ENCODE results near the gene PAX2. TPM values are rescaled to one million over a fixed set of nuclear protein-coding genes. Genes with fewer than 3 reads are reported as not detected.
A peak's percentile ranks its signal among the peaks of the same experiment; 100 is the strongest.

Gene PAX2
- total RNA-seq, 1 experiment from 2014 or later, result not detected

GRCh38 chr10:100749309-100750217 is 4.2 kb downstream of the PAX2 start:
- Histone ChIP-seq H2BK120ac (ENCODE audit: low read depth, low read length, poor library complexity, severe bottlenecking) (no peak overlapping the region), H3T11ph (ENCODE audit: low read length) (no peak overlapping the region), H2BK5ac (ENCODE audit: insufficient read length, low read length) (no peak overlapping the region), H3K23ac (ENCODE audit: insufficient read length, low read depth, low read length) (no peak overlapping the region), H3K56ac (ENCODE audit: insufficient read length, low read depth, low read length) (no peak overlapping the region), H2AFZ (ENCODE audit: low read length) (no peak overlapping the region), H3K14ac (ENCODE audit: insufficient read depth, low read length) (no peak overlapping the region), H4K8ac (replicated peaks; ENCODE audit: insufficient read length, low read depth, low read length) (no peak overlapping the region), H3K27ac (ENCODE audit: insufficient read length, low read depth, low read length) (no peak overlapping the region), H3K4me2 (ENCODE audit: insufficient read depth, insufficient read length, low read length) (no peak overlapping the region), H2BK12ac (ENCODE audit: insufficient read length, low read depth, low read length) (no peak overlapping the region), H2BK15ac (ENCODE audit: low read depth, low read length) (no peak overlapping the region), H4K5ac (ENCODE audit: insufficient read length, low read depth, low read length) (no peak overlapping the region), H4K20me1 (ENCODE audit: control insufficient read depth, insufficient read depth, insufficient read length) (peaks cover 7% of the 10 kb centered on the region), H2BK20ac (ENCODE audit: low read depth, low read length, poor library complexity, severe bottlenecking) (no peak overlapping the region), H3K18ac (ENCODE audit: insufficient read length, low read depth, low read length) (no peak overlapping the region), H3K4me1 (ENCODE audit: insufficient read depth, low read length) (no peaks in the 10 kb centered on the region), H3K23me2 (ENCODE audit: insufficient read length, low read depth, low read length, poor library complexity, severe bottlenecking) (peaks cover 8% of the 10 kb centered on the region), H2AK5ac (ENCODE audit: insufficient read length, low read length) (no peak overlapping the region), H3K27me3 (ENCODE audit: insufficient read depth, low read length) (peaks cover 87% of the 10 kb centered on the region), H3K9me3 (ENCODE audit: control insufficient read depth, low read depth, low read length) (no peaks in the 10 kb centered on the region), H3K79me1 (ENCODE audit: insufficient read depth, low read depth, low read length, poor library complexity, severe bottlenecking) (no peaks in the 10 kb centered on the region), H3K79me2 (ENCODE audit: insufficient read depth, low read length) (no peaks in the 10 kb centered on the region), H3K4ac (ENCODE audit: low read depth, low read length) (no peak overlapping the region), H3K9ac (ENCODE audit: extremely low read depth, insufficient read length, low read length) (no peak overlapping the region), H4K91ac (ENCODE audit: insufficient read length, low read depth, low read length) (no peak overlapping the region)
- 0 out of 7 replicates have a peak, but pooled peaks cover 0 to 1% (median 0%) of the 10 kb centered on the region in 3 experiments for H3K36me3 Mint-ChIP-seq (ENCODE audit: insufficient read depth in 1 of 3, low read depth in 3 of 3)
- H3K27me3 Mint-ChIP-seq (ENCODE audit: low read depth), result peaks cover 100% of the 10 kb centered on the region
- H3K9me3 Mint-ChIP-seq, result peaks cover 3 to 6% of the 10 kb centered on the region in 2 experiments; a peak in 2 of 5 replicates
- no CpG with 5 or more reads among the region's 50 CpGs for WGBS (ENCODE audit: extremely low coverage, insufficient read length, low lambda C conversion rate)
- peak overlapping the region in 1 of 2 experiments; percentile 67; a peak in 2 of 5 replicates for H3K4me3 Mint-ChIP-seq
- no peak for TF ChIP-seq CTCF (conservative IDR thresholded peaks at IDR 0.05)
- H3K27ac Mint-ChIP-seq, result no peak overlapping the region
- peaks cover 12 to 28% of the 10 kb centered on the region in 2 experiments for H3K4me1 Mint-ChIP-seq
- no peak for DNase-seq
